NCI-H510A (cell line): ENCODE results near the gene HAO2.

Source experiments
- DNase-seq: peaks from one replicate; lab custom pipeline; 2025; lab: John Stamatoyannopoulos, UW

Gene HAO2

GRCh38 chr1:119380983-119381662, 12.5 kb downstream of the HAO2 start:
- DNase-seq = no peak

GRCh38 chr1:119384591-119384990, 16.0 kb downstream of the HAO2 start:
- DNase-seq = peak; percentile 47

GRCh38 chr1:119385650-119386049, 17.1 kb downstream of the HAO2 start:
- no peak for DNase-seq

- no peak for DNase-seq
Measured at GRCh38 chr1:119387858-119388257, 19.3 kb downstream of the HAO2 start.

- DNase-seq = no peak
Measured at GRCh38 chr1:119388450-119388849, 19.9 kb downstream of the HAO2 start.

- DNase-seq = no peak
Measured at GRCh38 chr1:119390526-119390925, 21.9 kb downstream of the HAO2 start.

GRCh38 chr1:119391749-119392148, 23.2 kb downstream of the HAO2 start:
- no peak for DNase-seq

GRCh38 chr1:119394085-119394484, 25.5 kb downstream of the HAO2 start:
- DNase-seq = no peak

- DNase-seq = no peak
Measured at GRCh38 chr1:119396982-119397381, 28.4 kb downstream of the HAO2 start.

- no peak for DNase-seq
Measured at GRCh38 chr1:119397986-119398385, 29.4 kb downstream of the HAO2 start.

GRCh38 chr1:119404736-119405135, 36.2 kb downstream of the HAO2 start:
- no peak for DNase-seq

GRCh38 chr1:119409731-119410130, 41.1 kb downstream of the HAO2 start:
- DNase-seq = no peak

GRCh38 chr1:119410961-119411360, 42.4 kb downstream of the HAO2 start:
- DNase-seq = no peak

- DNase-seq = no peak
Measured at GRCh38 chr1:119414950-119415349, 46.4 kb downstream of the HAO2 start, which contains the start of gene HSD3B2. Gene HSD3B2, plus strand, starts transcription at chr1:119415150. Its CDS starts 270 bp downstream, at chr1:119415420.

GRCh38 chr1:119416006-119416640, 47.5 kb downstream of the HAO2 start:
- no peak for DNase-seq

- DNase-seq = no peak
Measured at GRCh38 chr1:119419109-119419508, 50.5 kb downstream of the HAO2 start.

GRCh38 chr1:119420638-119421037, 52.1 kb downstream of the HAO2 start:
- no peak for DNase-seq

- DNase-seq = no peak
Measured at GRCh38 chr1:119422631-119423030, 54.0 kb downstream of the HAO2 start.

GRCh38 chr1:119428991-119429390, 60.4 kb downstream of the HAO2 start:
- no peak for DNase-seq

GRCh38 chr1:119429687-119430086, 61.1 kb downstream of the HAO2 start:
- DNase-seq = no peak

GRCh38 chr1:119430486-119430885, 61.9 kb downstream of the HAO2 start:
- no peak for DNase-seq

- DNase-seq = no peak
Measured at GRCh38 chr1:119431836-119432235, 63.3 kb downstream of the HAO2 start.

- no peak for DNase-seq
Measured at GRCh38 chr1:119435052-119435451, 66.5 kb downstream of the HAO2 start.

- DNase-seq = no peak
Measured at GRCh38 chr1:119438761-119439160, 70.2 kb downstream of the HAO2 start.
